A549 treated with AZD9567 at 1 μM for 4 hours (cell line): ENCODE results near the gene SUSD5. TPM values are rescaled to one million over a fixed set of nuclear protein-coding genes. Genes with fewer than 3 reads are reported as not detected.

Experiments
- total RNA-seq: library from RNA; stranded (reverse); fragments of 200-300 nt; extraction: Qiagen RNA extraction; gene quantifications from 5 replicates; pipeline ENCODE4 v1.2.3, GENCODE V29; 2022; ENCODE audit not compliant: insufficient read depth

Gene SUSD5
- 3.0 to 3.7 TPM (median 3.2 TPM) in 5 replicates for total RNA-seq

GRCh38 chr3:33218446-33219174 is at the start of gene SUSD5:
Gene SUSD5 (minus strand): TSS chr3:33218810. CDS start chr3:33218797, 13 bp downstream.

GRCh38 chr3:33113772-33114621 is 104.6 kb downstream of the SUSD5 start, which contains the start of gene CRTAP:
Gene CRTAP (plus strand): TSS chr3:33114014. CDS start chr3:33114078, 64 bp downstream.

Other genes with a start within 250 kb of the SUSD5 start
- gene GLB1, start 121.7 kb downstream of the SUSD5 start, total RNA-seq: 65.7 to 77.6 TPM (median 70.7 TPM) in 5 replicates
- 1.2 to 2.5 TPM (median 1.4 TPM) in 5 replicates for gene TMPPE, start 121.7 kb downstream of the SUSD5 start, total RNA-seq
- 268 to 299 TPM (median 289 TPM) in 5 replicates for gene CRTAP, start 104.8 kb downstream of the SUSD5 start, total RNA-seq
- 6.5 to 8.1 TPM (median 8.0 TPM) in 5 replicates for gene FBXL2, start 58.6 kb upstream of the SUSD5 start, total RNA-seq
- gene UBP1, start 221.6 kb upstream of the SUSD5 start, total RNA-seq: 51.7 to 86.6 TPM (median 58.4 TPM) in 5 replicates